NCI-H1417 (cell line): ENCODE data around the gene B4GALNT3.

Experiments used
- DNase-seq, 3 experiments: peaks; one replicate each; lab custom pipeline; 2025; lab: John Stamatoyannopoulos, UW

B4GALNT3 gene

DNA sequence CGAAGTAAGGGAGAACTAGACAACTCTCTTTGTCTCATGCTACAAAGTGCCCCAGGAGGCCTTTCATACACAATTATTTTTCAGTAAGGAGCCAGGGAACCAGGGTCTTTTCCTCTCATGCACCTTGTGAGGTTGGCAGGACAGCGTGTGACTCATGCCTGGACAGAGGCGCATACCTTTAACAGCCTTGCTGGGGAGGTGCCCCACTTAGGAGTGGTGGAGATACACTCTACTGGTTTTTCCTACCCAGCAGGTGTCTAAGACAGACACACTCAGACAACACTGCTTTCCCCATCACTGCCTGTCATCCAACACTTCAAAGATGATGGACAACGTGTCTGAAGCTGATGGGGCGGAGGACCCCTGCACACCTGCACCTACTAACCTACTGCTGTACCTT, 49.1 kb downstream of the B4GALNT3 start:
- DNase-seq, result peak; percentile 79 to 98 (median 88)

DNA sequence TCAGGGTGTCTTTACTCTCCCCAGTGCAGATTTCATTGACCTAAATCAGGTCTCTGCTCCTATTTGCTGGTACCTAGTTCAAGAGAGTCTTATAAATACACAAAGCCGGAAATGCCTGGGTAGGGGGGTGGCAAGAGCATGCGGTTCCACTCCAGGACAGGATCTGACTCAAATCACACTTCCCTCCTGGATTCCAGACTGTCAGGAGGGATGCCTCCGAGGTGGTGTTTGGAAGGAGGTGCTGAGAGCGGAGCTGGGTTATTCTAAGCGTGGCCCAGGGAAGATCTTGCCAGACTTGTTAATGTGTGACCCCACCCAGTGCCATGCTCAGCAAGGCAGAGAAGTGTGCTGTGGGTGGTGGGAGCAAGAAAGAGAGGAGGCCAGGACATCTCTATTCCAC, 49.8 kb downstream of the B4GALNT3 start:
- DNase-seq, result peak in 2 of 3 experiments; percentile 83 to 89

DNA sequence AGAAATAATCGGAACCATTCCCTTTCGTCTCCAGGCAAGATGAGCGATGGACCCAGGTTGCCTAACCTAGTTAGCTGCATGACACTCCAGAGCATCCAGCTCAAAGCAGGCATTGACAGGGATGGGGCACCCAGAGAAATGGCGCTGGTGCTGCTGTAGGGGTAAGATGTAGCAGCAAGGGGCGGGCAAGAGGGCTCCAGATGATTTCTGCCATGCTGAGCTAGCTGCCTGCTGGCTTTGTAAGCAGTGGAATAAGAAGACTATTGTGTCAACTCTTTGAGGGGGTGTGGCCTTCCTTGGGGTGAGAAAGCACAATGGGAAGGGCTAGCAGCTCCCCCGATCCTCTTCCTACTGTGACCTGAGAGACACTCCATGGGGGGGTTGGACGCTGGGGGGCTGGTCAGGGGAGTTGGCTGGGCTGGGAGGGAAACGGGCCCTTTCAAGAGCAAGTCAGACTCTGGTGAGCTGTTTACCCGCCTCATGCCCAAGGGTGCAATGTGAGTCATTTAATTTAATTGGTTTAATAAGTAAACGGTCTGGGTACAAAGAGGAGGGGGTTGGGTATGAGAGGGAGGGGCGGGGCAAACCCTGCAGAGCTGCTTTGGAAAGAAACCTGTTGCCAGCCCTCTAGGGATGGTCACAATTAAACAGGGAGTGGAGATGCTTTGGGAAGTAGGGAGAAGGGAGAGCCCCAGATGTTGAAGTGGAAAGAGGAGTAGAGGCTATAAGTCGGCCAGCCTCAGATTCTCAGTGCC, 50.5 kb downstream of the B4GALNT3 start:
- peak; percentile 37 to 99 (median 95) for DNase-seq

DNA sequence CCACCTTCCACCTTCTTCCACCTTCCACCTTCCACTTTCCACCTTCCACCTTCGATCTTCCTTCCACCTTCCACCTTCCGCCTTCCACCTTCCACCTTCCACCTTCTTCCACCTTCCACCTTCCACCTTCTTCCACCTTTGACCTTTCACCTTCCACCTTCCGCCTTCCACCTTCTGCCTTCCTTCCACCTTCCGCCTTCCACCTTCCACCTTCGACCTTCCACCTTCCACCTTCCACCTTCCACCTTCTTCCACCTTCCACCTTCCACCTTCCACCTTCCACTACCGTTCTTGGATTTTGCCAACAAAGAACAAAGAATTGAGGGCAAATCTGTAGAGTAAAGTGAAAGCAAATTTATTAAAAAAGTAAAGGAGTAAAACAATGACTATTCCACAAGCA, 53.2 kb downstream of the B4GALNT3 start:
- no peak for DNase-seq

DNA sequence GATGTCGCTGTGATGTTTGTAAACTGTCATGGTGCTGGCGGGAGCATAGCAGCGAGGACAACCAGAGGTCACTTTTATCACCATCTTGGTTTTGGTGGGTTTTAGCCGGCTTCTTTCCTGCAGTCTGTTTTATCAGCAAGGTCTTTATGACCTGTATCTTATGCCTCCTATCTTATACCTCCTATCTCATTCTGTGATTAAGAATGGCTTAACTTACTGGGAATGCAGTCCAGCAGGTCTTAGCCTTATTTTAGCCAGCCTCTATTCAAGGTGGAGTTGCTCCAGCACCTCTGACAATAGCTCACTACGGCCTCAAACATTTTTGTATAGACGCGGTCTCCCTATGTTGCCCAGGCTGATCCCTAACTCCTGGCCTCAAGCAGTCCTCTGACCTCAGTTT, 53.7 kb downstream of the B4GALNT3 start:
- no peak for DNase-seq

DNA sequence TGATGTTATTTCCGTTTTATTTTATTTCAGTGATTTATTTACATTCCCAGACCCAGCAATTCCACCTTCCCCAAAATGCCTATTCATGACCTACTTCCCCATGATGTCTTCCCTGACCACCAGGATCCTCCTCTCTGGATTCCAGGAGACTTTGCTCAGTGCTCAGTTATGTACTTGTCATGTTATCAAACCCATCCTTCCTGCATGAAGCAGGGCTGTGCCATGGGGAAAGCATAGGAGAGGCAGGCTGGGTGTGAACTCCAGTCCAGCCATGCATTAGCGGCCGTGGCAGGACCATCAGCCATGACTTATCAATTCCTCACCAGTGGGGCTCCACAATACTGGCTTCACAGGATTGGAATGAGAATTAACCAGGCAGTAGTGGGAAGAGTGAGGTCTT, 57.8 kb downstream of the B4GALNT3 start:
- DNase-seq, result no peak

DNA sequence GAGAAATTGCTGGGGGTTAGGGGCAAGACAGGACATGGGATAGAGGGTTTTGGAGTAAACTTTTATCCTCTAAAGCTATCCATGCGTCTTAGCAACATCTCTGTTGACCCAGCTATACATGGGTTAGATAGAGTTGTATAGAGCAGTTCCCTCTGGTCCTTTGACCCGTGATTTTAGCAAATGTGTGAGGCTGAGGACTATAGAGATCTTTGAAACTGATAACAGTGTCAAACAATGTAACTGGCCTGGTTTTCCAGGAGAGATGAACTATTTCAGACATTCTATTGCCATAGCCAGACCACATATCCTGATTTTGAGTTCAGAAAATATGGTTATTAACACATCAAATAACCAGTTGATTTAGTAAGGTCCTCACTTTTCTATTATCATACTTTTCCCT, 60.4 kb downstream of the B4GALNT3 start:
- no peak for DNase-seq

DNA sequence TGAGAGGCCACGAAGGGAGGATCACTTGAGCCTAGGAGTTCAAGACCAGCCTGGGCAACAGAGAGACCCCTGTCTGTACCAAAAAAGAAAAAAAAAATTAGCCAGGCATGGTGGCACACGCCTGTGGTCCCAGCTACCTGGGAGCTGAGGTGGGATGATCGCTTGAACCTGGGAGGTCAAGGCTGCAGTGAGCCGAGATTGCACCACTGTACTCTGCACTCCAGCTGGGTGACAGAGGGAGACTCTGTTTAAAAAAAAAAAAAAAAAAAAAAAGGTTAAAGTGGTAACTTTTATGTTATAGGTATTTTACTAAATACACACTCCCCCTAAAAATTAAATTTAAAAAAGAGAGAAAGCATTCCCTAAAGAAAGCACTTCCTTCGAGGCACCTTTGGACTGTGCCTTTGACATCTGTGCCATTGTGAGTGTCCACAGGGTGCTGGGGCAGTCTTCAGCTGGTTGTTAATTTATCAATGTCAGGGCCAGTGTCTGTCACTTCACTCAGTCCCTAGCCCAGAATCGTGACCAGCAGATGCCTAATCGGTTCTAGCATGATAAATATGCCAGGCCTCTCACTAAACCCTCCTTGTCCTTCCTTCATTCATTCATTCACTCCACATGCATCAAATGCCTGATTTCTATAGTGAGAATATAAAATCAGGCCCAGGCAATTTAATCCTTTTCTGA, 63.1 kb downstream of the B4GALNT3 start:
- peak in 1 of 3 experiments; percentile 55 for DNase-seq

DNA sequence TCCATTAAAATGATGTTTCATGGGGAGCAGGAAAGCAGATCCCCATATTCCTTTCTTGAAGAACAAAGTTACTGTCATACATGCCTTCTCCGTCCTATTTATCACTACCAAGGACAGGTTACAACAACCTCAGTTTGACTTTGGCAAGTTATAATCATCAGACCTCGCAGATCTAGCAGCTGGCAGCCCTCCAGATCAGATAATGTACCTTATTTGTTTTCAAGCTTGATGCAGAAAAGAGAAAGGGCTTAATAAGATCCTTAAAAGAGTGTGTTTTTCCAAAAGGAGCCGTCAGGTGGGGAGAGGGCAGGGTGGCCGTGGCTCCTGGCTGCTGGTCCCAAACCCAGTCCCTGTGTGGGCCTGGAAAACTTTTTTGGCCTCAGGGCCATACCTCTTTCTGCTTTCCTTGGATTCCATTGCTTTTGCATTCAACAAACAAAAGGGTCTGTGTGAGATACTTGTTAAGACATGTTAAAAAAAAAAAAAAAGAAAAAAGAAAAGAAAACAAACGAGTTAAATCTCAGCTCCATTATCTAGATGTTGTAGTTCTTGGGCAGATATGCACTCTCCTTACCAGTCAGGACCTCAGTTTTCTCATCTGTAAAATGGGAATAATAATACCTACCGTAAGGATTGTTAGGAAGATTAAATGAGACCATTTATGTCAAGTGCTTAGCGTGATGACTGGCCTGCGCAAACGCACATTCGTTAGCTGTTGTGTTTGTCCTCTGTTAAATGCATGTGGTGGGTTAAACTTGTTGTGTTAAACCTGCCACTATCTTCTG, 64.6 kb downstream of the B4GALNT3 start:
- peak in 2 of 3 experiments; percentile 11 to 43 for DNase-seq

DNA sequence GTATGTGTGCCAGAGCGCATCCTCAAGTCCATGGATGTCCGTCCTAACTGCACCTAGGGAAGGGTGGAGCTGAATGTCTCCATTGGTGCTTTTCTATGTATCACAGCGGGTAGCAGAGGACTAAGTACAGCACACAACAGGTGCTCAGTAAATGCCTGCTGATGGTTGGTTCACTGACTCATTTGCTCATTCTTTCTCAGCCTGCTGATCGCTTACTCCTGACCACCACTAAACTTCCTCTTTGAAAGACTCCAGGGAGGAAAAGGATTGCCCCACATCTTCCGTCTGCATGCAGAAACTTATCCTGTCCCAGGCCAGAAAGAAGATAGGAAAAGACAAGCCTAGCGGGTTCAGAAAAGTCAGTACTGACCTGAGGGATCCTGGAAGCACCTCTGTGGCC, 66.3 kb downstream of the B4GALNT3 start:
- no peak for DNase-seq

DNA sequence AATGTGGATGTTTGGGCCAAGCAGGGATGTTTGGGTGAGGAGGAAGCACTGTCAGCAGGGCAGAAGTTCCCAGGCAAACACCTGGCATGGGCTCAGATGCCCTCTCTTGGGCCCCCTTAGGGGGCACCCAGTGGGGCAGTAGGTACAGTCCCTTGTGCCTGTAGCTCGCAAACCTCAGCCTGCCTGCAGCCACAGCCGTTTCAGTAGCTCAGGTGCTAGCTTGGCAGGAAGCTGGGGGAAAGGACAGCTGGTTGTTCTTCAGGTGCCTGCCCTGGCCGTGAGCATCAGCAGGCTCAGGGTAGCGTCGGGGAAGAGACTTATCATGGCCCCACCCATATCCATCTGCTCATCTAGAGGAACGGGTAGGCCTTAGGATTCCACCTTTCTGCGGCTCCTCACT, 67.5 kb downstream of the B4GALNT3 start:
- DNase-seq, result peak in 1 of 3 experiments; percentile 13

DNA sequence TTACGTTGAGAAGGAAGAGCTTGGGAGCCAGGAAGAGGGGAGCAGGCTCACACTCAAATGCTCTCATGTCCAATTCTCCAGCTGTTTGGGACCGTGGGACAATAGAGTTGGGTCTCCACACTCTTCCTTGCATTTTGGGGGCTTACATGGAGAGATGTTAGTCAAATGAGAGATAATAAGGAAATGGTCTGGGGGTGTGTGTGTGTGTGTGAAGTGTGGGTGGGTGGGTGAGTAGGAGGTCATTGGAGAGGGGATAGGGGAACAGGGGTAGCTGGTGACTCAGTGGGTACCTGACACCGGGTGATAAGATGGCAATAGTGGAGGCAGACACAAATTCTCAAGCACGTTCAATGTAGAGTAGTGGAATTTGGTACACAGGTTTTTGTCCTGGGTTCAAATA, 68.0 kb downstream of the B4GALNT3 start:
- no peak for DNase-seq

DNA sequence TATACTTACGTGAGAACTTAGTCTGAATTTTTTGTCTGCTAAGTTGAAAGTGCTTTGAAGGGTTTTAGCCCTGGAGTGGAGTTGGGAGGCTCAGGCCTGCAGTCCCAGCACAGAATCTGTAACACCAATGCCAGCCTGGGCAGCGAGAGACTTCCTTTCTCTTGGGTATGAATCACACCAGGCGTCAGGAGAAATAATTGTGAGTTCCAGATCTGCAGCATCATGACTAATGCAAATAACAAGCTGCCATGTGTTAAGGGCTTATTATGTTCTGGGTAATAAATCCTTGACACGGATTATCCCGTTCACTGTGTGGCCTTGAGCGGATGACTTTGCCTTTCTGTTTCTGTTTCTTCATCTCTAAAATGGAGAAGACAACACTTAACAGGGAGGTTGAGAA, 70.6 kb downstream of the B4GALNT3 start:
- no peak for DNase-seq

DNA sequence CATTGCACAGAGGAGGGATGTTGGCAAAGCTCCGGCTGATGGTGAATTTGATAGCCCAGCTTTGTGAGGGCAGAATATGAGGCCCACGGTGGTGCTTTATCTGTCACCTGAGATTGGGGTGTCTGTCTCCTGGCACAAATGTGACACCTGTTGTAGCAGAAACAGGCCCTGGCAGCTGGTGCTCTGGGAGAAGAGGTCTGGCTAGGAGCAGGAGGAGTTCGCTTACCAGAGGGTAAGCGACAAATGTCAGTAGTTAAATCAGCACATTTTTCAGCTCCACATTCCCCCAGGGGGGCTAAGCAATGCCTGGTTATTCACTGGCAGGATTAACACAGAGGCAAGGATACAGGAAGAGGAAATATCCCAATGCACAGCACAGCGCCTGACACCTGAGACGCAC, 71.1 kb downstream of the B4GALNT3 start:
- no peak for DNase-seq

DNA sequence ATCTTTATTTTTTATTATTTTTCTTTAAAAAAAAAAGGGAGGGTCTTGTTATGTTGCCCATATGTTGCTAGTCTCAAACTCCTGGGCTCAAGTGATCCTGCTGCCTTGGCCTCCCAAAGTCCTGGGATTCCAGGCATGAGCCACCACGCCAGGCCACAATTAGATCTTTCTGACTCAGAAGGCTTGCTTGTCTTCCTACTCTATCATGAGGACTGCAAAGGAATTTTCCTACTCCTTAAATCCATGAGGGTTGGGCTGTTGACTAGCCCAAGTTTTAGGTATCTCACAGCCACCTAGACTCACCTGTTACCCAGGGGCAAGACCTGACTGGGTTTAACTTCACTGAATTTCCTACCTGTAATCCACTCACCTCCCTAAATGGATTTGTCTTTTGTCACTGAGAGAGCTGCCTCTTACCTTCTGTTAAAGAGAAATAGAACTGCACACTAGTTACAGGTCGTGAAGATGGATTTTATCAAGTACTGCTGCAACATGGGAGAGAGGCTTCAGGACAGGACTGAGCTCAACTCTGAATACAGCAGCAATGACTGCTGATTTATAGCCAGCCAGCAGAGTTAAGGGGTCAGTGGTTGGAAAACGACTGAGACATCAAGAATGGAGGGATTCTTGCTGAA, 72.3 kb downstream of the B4GALNT3 start:
- no peak for DNase-seq

DNA sequence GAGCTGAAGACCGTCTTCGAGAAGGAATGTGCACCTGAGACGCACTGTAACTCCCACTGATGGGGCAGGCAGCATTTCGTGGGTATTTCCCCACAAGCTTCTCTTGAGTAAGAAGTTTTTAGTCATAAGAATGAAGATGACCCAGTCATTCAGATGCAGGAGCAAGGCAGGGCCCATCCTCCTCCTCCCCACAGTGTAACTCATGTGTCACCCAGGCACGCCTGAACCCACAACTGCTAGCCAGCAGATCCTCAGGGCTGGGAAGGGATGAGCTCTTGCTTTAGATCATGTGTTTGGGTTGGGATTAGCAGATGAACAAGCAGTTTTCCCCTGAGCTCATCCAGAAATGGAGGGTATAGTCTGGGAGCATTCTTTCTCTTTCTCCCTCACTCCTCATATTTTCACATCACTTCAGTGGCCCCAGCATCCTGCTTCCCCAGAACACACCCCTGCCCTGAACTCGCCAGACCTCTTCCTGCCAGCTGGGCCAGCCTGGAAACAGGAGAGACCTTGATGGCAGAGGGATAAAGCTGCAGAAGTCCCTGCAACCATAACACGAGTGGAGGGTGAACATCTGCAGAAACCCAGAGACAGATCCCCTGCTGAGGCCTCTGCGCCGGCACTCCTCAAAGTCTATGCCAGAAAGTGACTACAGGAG, 73.3 kb downstream of the B4GALNT3 start:
- DNase-seq, result no peak

DNA sequence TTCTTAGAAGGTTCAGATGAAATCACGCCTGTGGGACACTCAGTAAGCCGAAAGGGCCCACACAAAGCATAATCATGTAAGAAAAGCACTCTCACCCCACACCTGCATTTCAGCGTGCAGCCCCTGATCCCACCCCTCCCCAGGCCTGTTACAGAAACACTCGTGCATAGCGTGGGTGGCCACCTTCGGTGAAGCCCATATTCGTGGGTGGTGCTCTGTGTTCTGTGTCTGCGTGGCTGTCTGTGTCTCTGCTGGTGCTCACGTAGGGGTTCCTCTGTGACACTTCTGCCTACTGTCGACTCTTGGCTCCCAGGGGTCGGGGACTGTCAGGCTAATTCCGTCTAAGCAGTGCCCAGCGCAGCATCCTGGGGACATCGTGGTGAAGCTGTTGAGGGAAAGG, 74.0 kb downstream of the B4GALNT3 start:
- no peak for DNase-seq

DNA sequence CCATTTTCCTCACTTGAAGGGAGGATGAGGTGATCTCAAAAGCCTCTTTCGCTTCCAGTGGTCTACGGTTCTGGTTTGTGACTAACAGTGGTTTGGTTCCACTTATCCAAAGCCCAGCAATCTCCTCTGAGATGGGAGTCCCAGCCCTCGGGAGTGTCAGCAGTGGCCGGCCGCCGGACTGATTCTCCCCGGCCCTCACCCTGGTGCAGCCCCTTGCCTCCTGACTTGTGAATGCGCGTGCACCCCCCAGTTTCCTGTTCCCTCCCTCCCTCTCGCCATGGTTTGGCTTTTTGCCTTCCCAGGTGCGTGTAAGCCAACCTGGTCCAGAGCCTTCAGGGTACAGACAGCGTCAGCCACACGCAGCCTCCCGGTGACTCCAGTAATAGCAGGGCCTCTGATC, 74.5 kb downstream of the B4GALNT3 start:
- no peak for DNase-seq

DNA sequence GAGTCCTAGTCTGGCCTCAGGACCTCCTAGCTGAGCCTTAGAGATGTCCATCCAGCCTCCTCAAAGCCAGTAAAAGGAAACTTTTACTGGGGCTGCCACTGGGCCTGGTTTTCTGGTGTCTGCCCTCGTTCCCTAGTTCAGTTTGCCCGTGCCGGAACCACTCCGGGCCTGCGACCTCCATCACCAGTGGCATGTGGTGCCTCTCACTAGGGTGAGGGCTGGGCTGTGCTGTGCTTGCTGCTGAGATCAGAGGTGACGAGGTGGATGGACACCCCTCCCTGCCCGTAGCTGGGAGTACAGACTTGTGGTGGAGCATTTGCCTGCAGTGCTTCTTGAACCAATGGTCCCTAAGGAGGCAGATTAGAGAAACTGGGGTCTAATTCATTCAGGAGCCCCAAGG, 75.7 kb downstream of the B4GALNT3 start:
- no peak for DNase-seq

DNA sequence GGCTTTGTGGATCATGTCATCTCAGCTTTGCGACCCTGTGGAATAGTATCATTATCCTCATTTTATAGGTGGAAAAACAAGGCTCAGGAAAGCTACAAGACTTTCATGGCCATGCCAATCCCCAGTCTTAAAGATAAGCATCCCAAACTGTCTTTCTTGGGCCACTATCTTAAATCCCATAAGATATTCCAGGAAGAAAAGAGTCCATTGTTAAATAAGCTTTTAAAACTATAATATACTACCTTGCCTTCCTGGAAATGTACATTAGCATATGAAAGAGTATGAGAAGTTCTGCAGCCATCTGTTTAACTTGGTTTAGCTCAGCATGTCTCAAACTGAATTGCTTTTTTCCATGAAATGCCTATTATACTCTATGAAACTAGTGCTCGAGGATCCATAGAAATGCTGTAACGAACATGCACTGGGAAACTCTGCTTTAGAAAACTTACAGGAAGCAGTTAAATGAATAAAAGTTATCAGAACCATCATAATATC, 77.1 kb downstream of the B4GALNT3 start:
- DNase-seq, result no peak

DNA sequence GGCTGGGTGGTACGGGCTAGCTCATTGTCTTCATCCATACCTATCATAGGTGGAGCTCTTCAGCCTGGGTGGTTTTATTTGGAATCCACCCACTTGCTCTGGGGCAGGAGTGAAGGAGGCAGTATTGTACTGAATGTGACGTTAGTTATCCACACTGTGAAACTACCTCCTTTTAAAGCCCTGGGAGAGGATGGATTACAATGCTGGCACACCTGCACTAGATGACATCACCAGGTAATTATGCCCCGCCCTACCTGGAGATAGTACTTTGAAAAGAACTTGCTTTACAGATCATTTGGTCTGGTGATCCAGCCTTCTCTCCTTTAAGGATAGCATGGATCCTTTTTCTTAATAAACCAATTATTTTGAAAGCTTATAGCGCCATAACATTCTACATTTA, 78.0 kb downstream of the B4GALNT3 start:
- peak; percentile 28 to 82 (median 66) for DNase-seq
